Lung (tissue), 12 donors: ENCODE data around the gene SMAP1. TPM values are rescaled to one million over a fixed set of nuclear protein-coding genes. Genes with fewer than 3 reads are reported as not detected.

Experiments
- ATAC-seq: fragments of 200-7000 bp; cut with Tn5 transposase; one replicate; pipeline ENCODE4 v1.9.1; 2020; ENCODE audit warnings: moderate number of reproducible peaks; ENCODE audit not compliant: insufficient read depth, low FRiP score
- DNase-seq, 3 donors: peaks; one replicate each; pipeline ENCODE4 v3.0.0-alpha.2; 2013 to 2017
- H3K27ac ChIP-seq, 2 donors: one replicate each; pipeline ENCODE4 v1.5.1; 2013; ENCODE audit warnings: mild to moderate bottlenecking in 2 of 2, moderate library complexity in 2 of 2, control low read depth in 1 of 2, inconsistent platforms in 1 of 2, low read depth in 1 of 2, low read length in 1 of 2
- H3K27me3 ChIP-seq, 3 donors: one replicate each; pipeline ENCODE4 v1.5.1; 2013; ENCODE audit warnings: low read length in 2 of 3; ENCODE audit not compliant: control insufficient read depth in 3 of 3, insufficient read depth in 3 of 3
- H3K36me3 ChIP-seq, 4 donors: one replicate each; pipeline ENCODE4 v1.5.1; 2013; ENCODE audit warnings: low read length in 4 of 4, mild to moderate bottlenecking in 1 of 4, moderate library complexity in 1 of 4; ENCODE audit not compliant: control insufficient read depth in 4 of 4, insufficient read depth in 4 of 4
- H3K4me1 ChIP-seq, 5 donors: one replicate each; pipeline ENCODE4 v1.5.1; 2013; ENCODE audit warnings: low read length in 5 of 5, mild to moderate bottlenecking in 2 of 5, moderate library complexity in 1 of 5; ENCODE audit not compliant: control insufficient read depth in 5 of 5, insufficient read depth in 5 of 5
- H3K4me3 ChIP-seq: one replicate; pipeline ENCODE4 v1.5.1; 2013; ENCODE audit warnings: mild to moderate bottlenecking, control low read depth, moderate library complexity
- H3K9ac ChIP-seq, 2 donors: one replicate each; pipeline ENCODE4 v1.5.1; 2013; ENCODE audit warnings: low read length in 2 of 2, control low read depth in 1 of 2; ENCODE audit not compliant: insufficient read depth in 1 of 2
- H3K9me3 ChIP-seq, 4 donors: one replicate each; pipeline ENCODE4 v1.5.1; 2013; ENCODE audit warnings: low read length in 3 of 4, mild to moderate bottlenecking in 1 of 4, moderate library complexity in 1 of 4; ENCODE audit not compliant: control insufficient read depth in 4 of 4, insufficient read depth in 3 of 4
- WGBS, 2 donors: extraction: QIAGEN DNeasy Blood & Tissue Kit; methylation state at CpG; one replicate each; pipeline ENCODE4 v1.1.7; 2013; 5-methylcytosine and 5-hydroxymethylcytosine counted together
- polyA plus RNA-seq, 2 donors: library from polyadenylated mRNA; stranded (reverse); fragments of 200-250 nt; gene quantifications; one replicate each; pipeline ENCODE4 v1.2.1, GENCODE V29; 2013
- total RNA-seq, 2 donors: library from RNA; depleted of rRNA in 1 of 2; stranded (reverse); fragments of >200 nt in 1 of 2; gene quantifications; one replicate each; pipeline ENCODE4 v1.2.1, GENCODE V29; 2014 to 2021
- TF ChIP-seq, protein P1 (sequence below): IDR thresholded peaks from 2 replicates; pipeline ENCODE4 v1.5.1; 2012; ENCODE audit warnings: mild to moderate bottlenecking; ENCODE audit errors: control extremely low read depth, extremely low read depth
- donor health status: control.
- donor health status: control.
- donor health status: Bipolar disorder and iron deficiency.
- donor health status: healthy.
- donor health status: DM: yes; HTN: yes; CAD: no.

The SMAP1 gene
- total and polyA plus RNA-seq, 4 donors: 16.5 to 31.8 (median 19.6) TPM

DNA sequence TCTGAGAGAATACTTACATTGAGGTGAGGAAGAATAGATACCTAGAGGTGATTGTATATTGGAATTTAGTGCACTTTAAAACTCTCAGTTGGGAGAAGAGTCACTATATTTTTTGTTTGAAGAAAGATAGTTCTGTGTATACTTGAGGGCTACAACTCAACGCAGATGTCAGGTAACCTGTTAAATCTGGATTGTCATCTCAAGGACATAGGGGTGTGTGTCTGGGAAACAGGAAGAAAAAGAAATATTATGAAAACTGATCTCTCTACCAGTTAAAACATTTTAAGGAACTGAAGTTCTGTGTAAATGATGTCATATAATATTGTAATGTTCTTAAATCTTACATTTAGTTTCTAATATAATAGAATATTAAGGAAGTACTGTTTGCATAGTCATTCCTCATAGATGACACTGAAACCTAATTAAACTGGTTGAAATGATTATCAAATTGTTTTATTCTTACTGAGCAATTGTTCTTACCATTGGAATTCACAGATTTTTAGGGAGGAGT, 86.2 kb downstream of the SMAP1 start:
- peaks cover 0 to 4% (median 0%) of the 10 kb centered on the region in 4 donors for H3K36me3 ChIP-seq
- no peaks in the 10 kb centered on the region for H3K27me3 ChIP-seq
- TF ChIP-seq, protein P1, sequence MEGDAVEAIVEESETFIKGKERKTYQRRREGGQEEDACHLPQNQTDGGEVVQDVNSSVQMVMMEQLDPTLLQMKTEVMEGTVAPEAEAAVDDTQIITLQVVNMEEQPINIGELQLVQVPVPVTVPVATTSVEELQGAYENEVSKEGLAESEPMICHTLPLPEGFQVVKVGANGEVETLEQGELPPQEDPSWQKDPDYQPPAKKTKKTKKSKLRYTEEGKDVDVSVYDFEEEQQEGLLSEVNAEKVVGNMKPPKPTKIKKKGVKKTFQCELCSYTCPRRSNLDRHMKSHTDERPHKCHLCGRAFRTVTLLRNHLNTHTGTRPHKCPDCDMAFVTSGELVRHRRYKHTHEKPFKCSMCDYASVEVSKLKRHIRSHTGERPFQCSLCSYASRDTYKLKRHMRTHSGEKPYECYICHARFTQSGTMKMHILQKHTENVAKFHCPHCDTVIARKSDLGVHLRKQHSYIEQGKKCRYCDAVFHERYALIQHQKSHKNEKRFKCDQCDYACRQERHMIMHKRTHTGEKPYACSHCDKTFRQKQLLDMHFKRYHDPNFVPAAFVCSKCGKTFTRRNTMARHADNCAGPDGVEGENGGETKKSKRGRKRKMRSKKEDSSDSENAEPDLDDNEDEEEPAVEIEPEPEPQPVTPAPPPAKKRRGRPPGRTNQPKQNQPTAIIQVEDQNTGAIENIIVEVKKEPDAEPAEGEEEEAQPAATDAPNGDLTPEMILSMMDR: no peak
- WGBS, 2 donors: 84 to 91% methylated on average over 1 of the region's 1 CpG
- H3K9ac ChIP-seq: no peak overlapping the region
- no peaks in the 10 kb centered on the region for H3K9me3 ChIP-seq
- no peak overlapping the region for H3K27ac ChIP-seq
- DNase-seq: no peak
- no peak for ATAC-seq
- H3K4me1 ChIP-seq: no peaks in the 10 kb centered on the region
- H3K4me3 ChIP-seq: no peak overlapping the region

DNA sequence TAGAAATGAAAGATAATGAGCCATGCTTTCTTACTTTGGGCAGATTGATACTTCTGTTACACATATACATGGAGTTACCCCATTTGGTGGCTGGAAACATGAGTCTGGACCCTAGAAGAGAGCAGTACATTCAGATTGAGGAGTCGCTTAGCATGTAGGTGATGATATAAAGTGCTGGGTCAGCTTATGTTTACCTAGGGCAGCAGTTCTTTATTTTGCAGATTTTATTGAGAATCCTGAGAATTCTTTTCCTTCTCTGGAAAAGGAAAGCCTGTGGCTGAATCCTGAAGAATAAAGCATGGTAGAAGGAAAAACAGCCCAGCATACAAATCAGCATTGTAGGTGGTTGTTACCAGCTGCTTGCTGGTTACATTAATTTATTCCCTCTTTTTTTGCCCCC, 91.2 kb downstream of the SMAP1 start:
- no peak overlapping the region for H3K4me3 ChIP-seq
- ATAC-seq (no peak), DNase-seq (no peak)
- TF ChIP-seq, protein P1: no peak
- no peaks in the 10 kb centered on the region for H3K9me3 ChIP-seq
- H3K36me3 ChIP-seq: peaks cover 0 to 7% (median 0%) of the 10 kb centered on the region in 4 donors
- no peak overlapping the region for H3K9ac ChIP-seq
- no peak overlapping the region for H3K27ac ChIP-seq
- 0 to 46% methylated on average over 1 of the region's 1 CpG for WGBS, 2 donors
- no peaks in the 10 kb centered on the region for H3K27me3 ChIP-seq
- no peaks in the 10 kb centered on the region for H3K4me1 ChIP-seq

DNA sequence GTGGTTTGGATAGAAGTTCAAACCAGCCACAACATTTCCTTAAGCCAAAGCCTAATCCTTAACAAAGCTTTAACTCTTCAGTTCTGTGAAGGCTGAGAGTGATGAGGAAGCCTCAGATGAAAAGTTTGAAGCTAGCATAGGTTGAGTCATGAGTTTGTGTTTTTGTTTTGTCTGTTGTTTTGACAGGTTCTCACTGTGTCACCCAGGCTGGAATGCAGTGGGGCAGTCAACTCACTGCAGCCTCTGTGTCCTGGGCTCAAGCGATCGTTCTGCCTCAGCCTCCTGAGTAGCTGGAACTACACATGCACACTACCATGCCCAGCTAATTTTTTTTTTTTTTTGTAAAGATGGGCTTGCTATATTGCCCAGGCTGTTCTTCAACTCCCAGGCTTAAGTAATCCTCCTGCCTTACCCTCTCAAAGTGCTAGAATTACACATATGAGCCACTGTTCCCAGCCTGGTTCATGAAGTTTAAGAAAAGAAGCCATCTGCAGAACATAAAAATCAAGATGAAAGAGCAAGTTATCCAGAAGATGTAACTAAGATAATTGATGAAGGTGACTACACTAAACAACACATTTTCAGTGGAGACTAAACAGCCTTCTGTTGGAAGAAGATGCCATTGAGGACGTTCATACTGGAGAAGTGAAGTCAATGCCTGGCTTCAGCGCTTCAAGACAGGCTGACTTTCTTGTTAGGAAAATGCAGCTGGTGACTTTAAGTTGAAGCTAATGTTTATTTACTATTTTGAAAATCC, 96.2 kb downstream of the SMAP1 start:
- no peak for ATAC-seq
- H3K9ac ChIP-seq: no peak overlapping the region
- WGBS, 2 donors: 87 to 88% methylated on average over 4 of the region's 4 CpGs

More for the DNA sequence above, 96.2 kb downstream of the SMAP1 start:
- TF ChIP-seq, protein P1: no peak
- H3K9me3 ChIP-seq: no peaks in the 10 kb centered on the region
- peaks cover 0 to 9% (median 2%) of the 10 kb centered on the region in 4 donors for H3K36me3 ChIP-seq
- no peaks in the 10 kb centered on the region for H3K27me3 ChIP-seq
- DNase-seq: no peak
- no peak overlapping the region for H3K4me3 ChIP-seq
- no peak overlapping the region for H3K27ac ChIP-seq
- H3K4me1 ChIP-seq: no peaks in the 10 kb centered on the region
